Measurements from ENCODE around the gene UBE2F.
"Not testable (repeated sequence)": the region's sequence is repeated elsewhere in the genome, so short reads cannot be mapped to it uniquely, and the experiment has no call there.

UBE2F gene

GRCh38 chr2:237946423-237946822, 20.4 kb upstream of the UBE2F start:
- no peak for DNase-seq

- DNase-seq = not testable (repeated sequence)
Measured at GRCh38 chr2:237951354-237951753, 15.5 kb upstream of the UBE2F start.

DNA sequence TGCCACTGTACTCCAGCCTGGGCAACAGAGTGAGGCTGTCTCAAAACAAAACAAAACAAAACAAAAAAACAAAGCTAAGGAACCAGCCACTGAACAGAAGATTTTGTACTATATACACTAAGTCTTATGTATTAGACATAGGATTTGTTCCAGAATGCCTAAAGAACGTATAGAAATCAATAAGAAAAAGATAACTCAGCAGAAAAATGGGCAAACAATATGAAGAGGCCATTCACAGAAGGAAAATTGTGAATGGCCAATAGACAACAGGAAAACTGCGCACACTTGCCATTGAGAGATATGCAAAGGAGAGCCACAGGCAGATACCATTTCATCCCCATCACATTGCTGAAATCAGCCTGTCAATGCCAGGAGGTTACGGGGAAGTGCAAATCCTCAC, 14.9 kb upstream of the UBE2F start:
- DNase-seq = no peak

DNA sequence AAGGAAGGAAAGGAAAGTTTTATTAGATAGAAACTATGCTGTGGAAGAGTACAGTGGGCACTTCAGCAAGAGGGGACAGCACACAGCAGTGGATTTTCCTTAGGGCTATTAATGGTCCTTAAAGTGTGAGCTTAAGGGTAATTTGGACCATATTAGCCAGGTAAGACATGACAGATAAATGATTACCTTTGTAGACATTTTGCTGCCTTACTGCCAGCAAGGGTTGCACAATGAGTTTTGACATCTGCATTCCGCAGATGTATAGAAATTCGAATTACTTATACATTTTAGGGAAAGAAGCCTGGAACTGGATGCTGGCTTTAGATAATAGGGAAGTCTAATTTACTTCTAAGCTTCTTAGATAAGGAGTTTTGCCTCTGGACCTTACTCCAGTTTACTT, 14.0 kb upstream of the UBE2F start:
- no peak for DNase-seq

- no peak for DNase-seq
Measured at GRCh38 chr2:237955640-237956401, 11.0 kb upstream of the UBE2F start.

- DNase-seq = no peak
Measured at GRCh38 chr2:237956402-237956736, 10.4 kb upstream of the UBE2F start.

GRCh38 chr2:237961637-237962036, 5.2 kb upstream of the UBE2F start:
- no peak for DNase-seq

GRCh38 chr2:237962432-237963084, 4.3 kb upstream of the UBE2F start:
- DNase-seq = no peak

GRCh38 chr2:237963490-237963991, 3.3 kb upstream of the UBE2F start:
- not testable (repeated sequence) for DNase-seq

- no peak for DNase-seq
Measured at GRCh38 chr2:237964194-237964577, 2.6 kb upstream of the UBE2F start.

GRCh38 chr2:237964578-237965404, 2.0 kb upstream of the UBE2F start:
- no peak for DNase-seq

DNA sequence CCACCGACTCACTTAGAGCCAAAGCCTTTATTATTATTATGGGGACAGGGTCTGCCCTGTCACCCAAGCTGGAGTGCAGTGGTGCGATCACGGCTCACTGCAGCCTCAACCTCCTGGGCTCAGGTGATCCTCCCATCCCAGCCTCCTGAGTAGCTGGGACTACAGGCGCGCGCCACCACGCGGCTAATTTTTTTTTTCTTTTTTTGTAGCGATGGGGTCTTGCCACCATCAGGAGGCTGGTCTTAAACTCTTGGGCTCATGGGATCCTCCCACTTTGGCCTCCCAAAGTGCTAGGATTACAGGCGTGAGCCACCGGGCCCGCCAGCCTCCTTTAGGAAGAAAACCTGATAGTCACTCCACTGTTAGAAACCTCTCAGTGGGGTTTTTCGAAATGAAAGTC, 970 bp upstream of the UBE2F start:
- not testable (repeated sequence) for DNase-seq

GRCh38 chr2:237966250-237966564, 607 bp upstream of the UBE2F start:
- no peak for DNase-seq

- no peak for DNase-seq
Measured at GRCh38 chr2:237967463-237967951, 693 bp downstream of the UBE2F start.

DNA sequence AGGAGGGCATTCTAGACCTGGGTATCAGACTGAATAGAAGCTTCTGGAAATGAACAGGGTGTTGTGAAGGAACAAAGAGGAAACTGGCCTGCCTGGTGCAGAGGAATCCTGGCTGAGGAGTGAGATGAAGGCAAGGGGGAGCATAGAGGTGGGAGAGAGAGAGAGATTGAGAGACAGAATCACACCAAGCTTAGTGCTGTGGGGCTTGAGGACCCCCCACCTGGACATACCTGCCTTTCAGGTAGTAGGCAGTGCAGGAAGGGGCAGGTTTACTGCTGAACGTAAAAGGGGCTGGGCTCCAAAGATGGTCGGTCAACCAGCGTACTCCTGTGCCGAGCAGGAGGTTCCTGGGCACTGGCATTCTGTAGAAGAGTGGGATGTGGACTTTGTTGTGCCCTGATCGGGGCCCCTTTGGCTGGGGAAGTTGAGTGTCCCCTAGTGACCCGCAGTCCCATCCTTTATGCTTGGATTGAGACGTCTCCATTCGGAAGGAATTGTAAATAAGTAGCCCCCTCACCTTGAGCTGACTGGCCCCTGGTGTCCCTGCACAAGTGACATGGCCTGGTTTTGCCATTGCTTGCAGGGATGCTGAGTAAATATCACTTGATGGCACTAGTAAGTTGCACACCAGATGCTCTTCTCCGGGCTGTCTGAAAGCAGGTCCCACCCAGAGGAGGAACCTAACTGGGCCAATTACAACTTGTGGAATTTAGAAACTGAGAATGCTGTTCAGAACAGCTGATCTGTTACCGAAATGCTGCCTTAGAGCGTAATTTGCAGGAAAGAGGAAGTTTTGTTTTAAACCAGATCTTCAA, 1.4 kb downstream of the UBE2F start:
- no peak for DNase-seq

- no peak for DNase-seq
Measured at GRCh38 chr2:237971661-237972060, 4.8 kb downstream of the UBE2F start.

DNA sequence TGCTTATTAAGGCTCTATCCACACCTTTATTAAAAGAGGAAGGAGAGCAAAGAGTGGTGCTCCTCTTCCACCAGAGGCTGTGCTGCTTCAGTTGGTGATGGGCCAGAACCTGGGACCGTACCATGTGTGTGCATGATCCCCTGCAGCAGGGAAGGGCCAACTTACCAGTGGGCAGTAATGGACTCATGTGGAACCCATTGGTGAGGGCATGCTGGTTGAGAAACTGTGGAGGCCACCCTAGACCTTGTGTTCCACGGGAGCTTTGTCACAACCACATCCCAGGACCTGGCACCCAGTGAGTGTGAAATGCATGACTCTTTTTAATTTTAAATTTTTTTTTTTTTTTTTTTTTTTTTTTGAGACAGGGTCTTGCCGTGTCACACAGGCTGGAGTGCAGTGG, 5.4 kb downstream of the UBE2F start:
- DNase-seq = no peak

DNA sequence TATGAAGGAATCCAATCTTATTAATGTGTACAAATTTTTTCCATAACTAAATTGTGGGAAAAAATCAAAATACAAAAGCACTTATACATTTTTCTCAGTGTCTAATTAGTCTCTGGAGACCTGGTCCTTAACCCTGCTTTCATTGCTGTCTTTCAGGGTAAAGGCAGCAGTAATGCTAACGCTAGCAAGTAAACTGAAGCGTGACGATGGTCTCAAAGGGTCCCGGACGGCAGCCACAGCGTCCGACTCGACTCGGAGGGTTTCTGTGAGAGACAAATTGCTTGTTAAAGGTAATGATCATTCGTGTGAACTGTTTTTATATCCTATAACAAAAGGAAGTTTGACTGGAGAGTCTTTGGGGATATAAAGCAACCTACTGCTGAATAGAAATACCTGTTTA, 6.1 kb downstream of the UBE2F start:
- DNase-seq = no peak

GRCh38 chr2:237977380-237977779, 10.6 kb downstream of the UBE2F start:
- no peak for DNase-seq

GRCh38 chr2:237978058-237978712, 11.4 kb downstream of the UBE2F start:
- DNase-seq = no peak

- DNase-seq = no peak
Measured at GRCh38 chr2:237979331-237979730, 12.5 kb downstream of the UBE2F start.

- DNase-seq = no peak
Measured at GRCh38 chr2:237980087-237980486, 13.3 kb downstream of the UBE2F start.

Data from NCI-H1105 treated with DMSO at 0.1 percent for 48 hours (cell line).